Thoracic aorta (tissue), 2 donors: Measurements from ENCODE around the gene FIBCD1. TPM values are rescaled to one million over a fixed set of nuclear protein-coding genes. Genes with fewer than 3 reads are reported as not detected.

Experiments used
- ATAC-seq: fragments of 150-250 bp; one replicate; pipeline ENCODE4 v1.8.0; 2017; ENCODE audit warnings: low read depth; ENCODE audit not compliant: insufficient number of reproducible peaks, low FRiP score
- DNase-seq: peaks from one replicate; pipeline ENCODE4 v3.0.0-alpha.2; 2020; ENCODE audit warnings: low spot score
- H3K27ac ChIP-seq, 2 donors: fragments of 200-600 bp; sonication (generic); 1 replicate in 1 of 2; 2 replicates in 1 of 2; pipeline ENCODE4 v1.5.1; 2016; ENCODE audit warnings: mild to moderate bottlenecking in 2 of 2, moderate library complexity in 2 of 2
- H3K27me3 ChIP-seq: fragments of 200-600 bp; sonication (generic); replicated peaks from 2 replicates; pipeline ENCODE4 v1.6.0; 2016; ENCODE audit warnings: mild to moderate bottlenecking; ENCODE audit not compliant: insufficient read depth
- H3K36me3 ChIP-seq: fragments of 200-600 bp; sonication (generic); one replicate; pipeline ENCODE4 v1.5.1; 2016
- H3K4me1 ChIP-seq, 2 donors: fragments of 200-600 bp; sonication (generic); 1 replicate in 1 of 2; 2 replicates in 1 of 2; pipeline versions ENCODE4 v1.5.1 to v1.6.0; 2016; ENCODE audit warnings: low read depth in 2 of 2, mild to moderate bottlenecking in 1 of 2; ENCODE audit not compliant: control insufficient read depth in 1 of 2
- H3K4me3 ChIP-seq: fragments of 200-600 bp; sonication (generic); 2 replicates; pipeline ENCODE4 v1.5.1; 2016; ENCODE audit warnings: mild to moderate bottlenecking
- H3K9me3 ChIP-seq: fragments of 200-600 bp; sonication (generic); 2 replicates; pipeline ENCODE4 v1.5.1; 2016
- CTCF ChIP-seq: fragments of 200-600 bp; sonication (generic); IDR thresholded peaks from one replicate; pipeline ENCODE4 v1.5.1; 2019; ENCODE audit warnings: antibody characterized with exemption
- total RNA-seq, 2 donors: library from RNA; depleted of rRNA; stranded (reverse); fragments of >200 nt; gene quantifications; one replicate each; pipeline versions ENCODE4 v1.1.0 to v1.2.3, GENCODE V29; 2016

FIBCD1 gene
- total RNA-seq, 2 donors from 2014 or later: not detected

- Histone ChIP-seq H3K9me3 (no peaks in the 10 kb centered on the region), H3K36me3 (peaks cover 26% of the 10 kb centered on the region), H3K27me3 (no peaks in the 10 kb centered on the region), H3K4me3 (no peak overlapping the region), H3K27ac (no peak overlapping the region), H3K4me1 (peaks cover 6 to 60% of the 10 kb centered on the region in 2 donors)
- no peak for TF ChIP-seq CTCF
- no peak for ATAC-seq
- DNase-seq: no peak
Observed at GRCh38 chr9:130870491-130871381, 68.3 kb downstream of the FIBCD1 start.

- H3K9me3 ChIP-seq: no peaks in the 10 kb centered on the region
- TF ChIP-seq CTCF: no peak
- peaks cover 18% of the 10 kb centered on the region for H3K36me3 ChIP-seq
- peaks cover 6 to 60% of the 10 kb centered on the region in 2 donors for H3K4me1 ChIP-seq
- no peak overlapping the region for H3K27ac ChIP-seq
- DNase-seq (no peak), ATAC-seq (no peak)
- H3K27me3 ChIP-seq: no peaks in the 10 kb centered on the region
- H3K4me3 ChIP-seq: no peak overlapping the region
Observed at GRCh38 chr9:130869250-130869649, 69.8 kb downstream of the FIBCD1 start.

- Histone ChIP-seq H3K4me1 (peaks cover 6 to 49% of the 10 kb centered on the region in 2 donors), H3K27ac (no peak overlapping the region), H3K9me3 (no peaks in the 10 kb centered on the region), H3K36me3 (peaks cover 14% of the 10 kb centered on the region), H3K4me3 (no peak overlapping the region), H3K27me3 (no peaks in the 10 kb centered on the region)
- no peak for TF ChIP-seq CTCF
- no peak for DNase-seq
- ATAC-seq: no peak
Observed at GRCh38 chr9:130868230-130868629, 70.8 kb downstream of the FIBCD1 start.

- Histone ChIP-seq H3K36me3 (peaks cover 21% of the 10 kb centered on the region), H3K27me3 (no peaks in the 10 kb centered on the region), H3K4me1 (peaks cover 1 to 43% of the 10 kb centered on the region in 2 donors), H3K27ac (no peak overlapping the region), H3K4me3 (no peak overlapping the region), H3K9me3 (no peaks in the 10 kb centered on the region)
- DNase-seq: no peak
- ATAC-seq: no peak
- no peak for TF ChIP-seq CTCF
Observed at GRCh38 chr9:130867556-130867955, 71.5 kb downstream of the FIBCD1 start.

GRCh38 chr9:130866474-130866965 lies 72.5 kb downstream of the FIBCD1 start:
- no peak overlapping the region for H3K4me3 ChIP-seq
- no peaks in the 10 kb centered on the region for H3K27me3 ChIP-seq
- no peak overlapping the region for H3K27ac ChIP-seq
- peaks cover 0 to 42% of the 10 kb centered on the region in 2 donors for H3K4me1 ChIP-seq
- ATAC-seq: no peak
- TF ChIP-seq CTCF: peak; percentile 79
- peaks cover 21% of the 10 kb centered on the region for H3K36me3 ChIP-seq
- H3K9me3 ChIP-seq: no peaks in the 10 kb centered on the region
- no peak for DNase-seq
